CD4-positive, alpha-beta T cell treated with Interferon gamma for 1 hour (primary cell): ENCODE data around the gene PRSS36.

Experiments
- DNase-seq: peaks from one replicate; pipeline ENCODE4 v3.0.0-alpha.2; 2020

The PRSS36 gene

GRCh38 chr16:31094424-31095120 lies 55.3 kb downstream of the PRSS36 start, which contains the start of gene VKORC1:
Gene VKORC1 (minus strand): TSS chr16:31094797. CDS start chr16:31094729, 68 bp downstream.
- DNase-seq, result peak; percentile 86

GRCh38 chr16:31094088-31094423 lies 55.8 kb downstream of the PRSS36 start:
- no peak for DNase-seq

- no peak for DNase-seq
These were observed 56.6 kb downstream of the PRSS36 start for GRCh38 chr16:31093132-31093703.

- no peak for DNase-seq
These were observed 57.5 kb downstream of the PRSS36 start for GRCh38 chr16:31092330-31092729.

- DNase-seq, result no peak
These were observed 59.3 kb downstream of the PRSS36 start for GRCh38 chr16:31090540-31090939.

- no peak for DNase-seq
These were observed 60.7 kb downstream of the PRSS36 start for GRCh38 chr16:31089199-31089598.
